Myocyte (in vitro differentiated cells): ENCODE measurements around the gene WDR72. TPM values are rescaled to one million over a fixed set of nuclear protein-coding genes. Genes with fewer than 3 reads are reported as not detected.

Source experiments
- DNase-seq: peaks from one replicate; pipeline ENCODE4 v3.0.0-alpha.2; 2012; ENCODE audit warnings: low read depth
- total RNA-seq: library from RNA; depleted of rRNA; stranded (reverse); fragments of >200 nt; gene quantifications from 2 replicates; pipeline ENCODE4 v1.2.3, GENCODE V29; 2014

WDR72 gene
- total RNA-seq, 1 donor from 2014 or later, result not detected

- no peak for DNase-seq
Measured at GRCh38 chr15:53611145-53611920, 148.1 kb downstream of the WDR72 start.

GRCh38 chr15:53591041-53591440 is 168.4 kb downstream of the WDR72 start:
- DNase-seq, result no peak

- no peak for DNase-seq
Measured at GRCh38 chr15:53590380-53590779, 169.1 kb downstream of the WDR72 start.

GRCh38 chr15:53589520-53590057 is 169.9 kb downstream of the WDR72 start:
- no peak for DNase-seq

GRCh38 chr15:53588773-53589172 is 170.7 kb downstream of the WDR72 start:
- DNase-seq, result no peak

- DNase-seq, result no peak
Measured at GRCh38 chr15:53586799-53587198, 172.7 kb downstream of the WDR72 start.

GRCh38 chr15:53581513-53581912 is 177.9 kb downstream of the WDR72 start:
- DNase-seq, result no peak

- DNase-seq, result no peak
Measured at GRCh38 chr15:53580366-53580765, 179.1 kb downstream of the WDR72 start.

- DNase-seq, result no peak
Measured at GRCh38 chr15:53576841-53577240, 182.6 kb downstream of the WDR72 start.

- DNase-seq, result no peak
Measured at GRCh38 chr15:53573091-53573490, 186.4 kb downstream of the WDR72 start.

GRCh38 chr15:53569751-53570480 is 189.5 kb downstream of the WDR72 start:
- DNase-seq, result no peak

- DNase-seq, result no peak
Measured at GRCh38 chr15:53566912-53567311, 192.6 kb downstream of the WDR72 start.

- no peak for DNase-seq
Measured at GRCh38 chr15:53565721-53566120, 193.7 kb downstream of the WDR72 start.

- DNase-seq, result no peak
Measured at GRCh38 chr15:53564647-53565046, 194.8 kb downstream of the WDR72 start.

GRCh38 chr15:53563627-53564026 is 195.8 kb downstream of the WDR72 start:
- no peak for DNase-seq

- no peak for DNase-seq
Measured at GRCh38 chr15:53559364-53560277, 199.8 kb downstream of the WDR72 start.

GRCh38 chr15:53558384-53558783 is 201.1 kb downstream of the WDR72 start:
- no peak for DNase-seq

- no peak for DNase-seq
Measured at GRCh38 chr15:53555226-53555625, 204.2 kb downstream of the WDR72 start.

- DNase-seq, result no peak
Measured at GRCh38 chr15:53549697-53550305, 209.7 kb downstream of the WDR72 start.

- no peak for DNase-seq
Measured at GRCh38 chr15:53548236-53548635, 211.2 kb downstream of the WDR72 start.
